GM12878 (cell line): Measurements from ENCODE around the gene HMG20B. TPM values are rescaled to one million over a fixed set of nuclear protein-coding genes. Genes with fewer than 3 reads are reported as not detected.

Experiments used
- ATAC-seq: fragments of 200-7000 bp; cut with Tn5 transposase; 3 replicates; pipeline ENCODE4 v1.9.1; 2020; ENCODE audit warnings: mild to moderate bottlenecking, moderate library complexity
- BruUV-seq: library from RNA; stranded (reverse); fragments of 400-500 nt; replicated peaks from 2 replicates; lab custom pipeline; 2021; lab: Mats Ljungman, UMichigan
- CTCF ChIA-PET: fragments of 300-600 bp; sonication (Branson Sonifier 250); formaldehyde crosslinking; extraction: SDS; loops from one replicate; lab custom pipeline; 2021; ENCODE audit warnings: inconsistent platforms; lab: Yijun Ruan, JAX
- POLR2A ChIA-PET: fragments of 350-600 bp; formaldehyde crosslinking; extraction: SDS; loops from one replicate; lab custom pipeline; 2021; ENCODE audit warnings: inconsistent platforms; lab: Charles Lee
- RAD21 ChIA-PET: fragments of 300-600 bp; sonication (Branson Sonifier 250); formaldehyde crosslinking; loops from one replicate; lab custom pipeline; 2023; ENCODE audit warnings: antibody characterized with exemption; ENCODE audit not compliant: unreplicated experiment; lab: Charles Lee
- SMC1A ChIA-PET: fragments of 300-600 bp; sonication (Branson Sonifier 250); formaldehyde crosslinking; loops from one replicate; lab custom pipeline; 2023; ENCODE audit not compliant: unreplicated experiment, uncharacterized antibody; lab: Charles Lee
- DNase-seq: peaks from one replicate; pipeline ENCODE4 v3.0.0-alpha.2; 2011; ENCODE audit warnings: low read depth, low spot score
- FAIRE-seq: peaks from 3 replicates; lab custom pipeline; 2011; peaks lifted over from hg19 to GRCh38; lab: Jason Lieb, UNC
- H2AFZ ChIP-seq: 2 replicates; pipeline ENCODE4 v1.6.0; 2011; ENCODE audit warnings: low read depth, low read length, control low read depth; ENCODE audit not compliant: control insufficient read depth
- H3K27ac ChIP-seq: 2 replicates; pipeline ENCODE4 v1.5.1; 2011; ENCODE audit warnings: control low read depth; ENCODE audit not compliant: control insufficient read depth, insufficient read depth
- H3K27me3 ChIP-seq, 2 experiments: replicated peaks in 1 of 2; 2 replicates each; pipeline versions ENCODE4 v1.6.0 to v1.6.1; 2011; ENCODE audit warnings: low read length in 1 of 2; ENCODE audit not compliant: control insufficient read depth in 2 of 2, insufficient read depth in 2 of 2
- H3K36me3 ChIP-seq, 2 experiments: 2 replicates each; pipeline ENCODE4 v1.5.1; 2011; ENCODE audit warnings: low read length in 1 of 2; ENCODE audit not compliant: control insufficient read depth in 2 of 2, insufficient read depth in 2 of 2
- H3K4me1 ChIP-seq: 2 replicates; pipeline ENCODE4 v1.6.1; 2011; ENCODE audit warnings: mild to moderate bottlenecking, low read length, moderate library complexity, mixed read lengths; ENCODE audit not compliant: control insufficient read depth, insufficient read depth
- H3K4me2 ChIP-seq: 2 replicates; pipeline ENCODE4 v1.6.0; 2011; ENCODE audit warnings: control low read depth; ENCODE audit not compliant: control insufficient read depth, insufficient read depth
- H3K4me3 ChIP-seq: fragments of 200-600 bp; sonication (generic); 2 replicates; pipeline ENCODE4 v1.5.1; 2016
- H3K79me2 ChIP-seq: 2 replicates; pipeline ENCODE4 v1.6.0; 2011; ENCODE audit warnings: low read length; ENCODE audit not compliant: control insufficient read depth, insufficient read depth
- H3K9ac ChIP-seq: 2 replicates; pipeline ENCODE4 v1.8.0; 2011; ENCODE audit warnings: low read length, control low read depth, mixed read lengths; ENCODE audit not compliant: control insufficient read depth, insufficient read depth
- H3K9me3 ChIP-seq: replicated peaks from 3 replicates; pipeline ENCODE4 v1.5.1; 2011; ENCODE audit warnings: mild to moderate bottlenecking, low read length; ENCODE audit not compliant: control insufficient read depth, insufficient read depth
- H4K20me1 ChIP-seq: 2 replicates; pipeline ENCODE4 v1.6.0; 2011; ENCODE audit not compliant: control insufficient read depth, insufficient read depth
- HDAC6 ChIP-seq: fragments of 200-600 bp; sonication (generic); IDR thresholded peaks from one replicate; pipeline ENCODE4 v1.8.0; 2017; ENCODE audit warnings: antibody characterized with exemption; ENCODE audit not compliant: unreplicated experiment
- NFIC ChIP-seq: IDR thresholded peaks from 2 replicates; pipeline ENCODE4 v1.6.1; 2012; ENCODE audit warnings: low read depth, mild to moderate bottlenecking, inconsistent platforms, low read length, moderate library complexity
- NFYA ChIP-seq: IDR thresholded peaks from 2 replicates; pipeline ENCODE4 v1.6.1; 2011; ENCODE audit warnings: low read depth, mild to moderate bottlenecking, low read length, improper control_type of control experiment, borderline replicate concordance
- PAX8 ChIP-seq: fragments of 450-650 bp; IDR thresholded peaks from 2 replicates; pipeline ENCODE4 v1.6.1; 2017; ENCODE audit warnings: mild to moderate bottlenecking, moderate library complexity
- POLR2AphosphoS2 ChIP-seq: IDR thresholded peaks from 2 replicates; pipeline ENCODE4 v1.6.1; 2011; ENCODE audit warnings: low read depth, mild to moderate bottlenecking, low read length, improper control_type of control experiment, moderate library complexity
- RB1 ChIP-seq: fragments of 450-650 bp; formaldehyde crosslinking; IDR thresholded peaks from 2 replicates; pipeline ENCODE4 v1.6.1; 2017; ENCODE audit warnings: mild to moderate bottlenecking, borderline replicate concordance
- SKIL ChIP-seq: fragments of 450-650 bp; IDR thresholded peaks from 2 replicates; pipeline ENCODE4 v1.6.1; 2017; ENCODE audit warnings: mild to moderate bottlenecking, low read depth, inconsistent platforms; ENCODE audit not compliant: poor library complexity, severe bottlenecking
- SMARCA5 ChIP-seq: fragments of 450-650 bp; IDR thresholded peaks from 2 replicates; pipeline ENCODE4 v1.6.1; 2017; ENCODE audit warnings: mild to moderate bottlenecking
- SUPT20H ChIP-seq: IDR thresholded peaks from 2 replicates; pipeline ENCODE4 v1.6.1; 2011; ENCODE audit warnings: low read depth, mild to moderate bottlenecking, low read length, moderate library complexity, borderline replicate concordance; ENCODE audit not compliant: control insufficient read depth
- TCF12 ChIP-seq: IDR thresholded peaks from 2 replicates; pipeline ENCODE4 v1.6.1; 2011; ENCODE audit warnings: low read depth, mild to moderate bottlenecking, low read length
- ZZZ3 ChIP-seq: IDR thresholded peaks from 2 replicates; pipeline ENCODE4 v1.6.1; 2011; ENCODE audit warnings: low read depth; ENCODE audit not compliant: control insufficient read depth, insufficient read length
- WGBS: methylation state at CpG from one replicate; pipeline ENCODE4 v1.1.6; 2016; ENCODE audit warnings: low lambda C conversion rate; ENCODE audit not compliant: insufficient replicate concordance, insufficient coverage; ENCODE audit errors: missing lambda C conversion rate; 5-methylcytosine and 5-hydroxymethylcytosine counted together
- in situ Hi-C: fragments of 300-500 bp; cut with MboI; formaldehyde crosslinking; loops from 9 replicates; pipeline ENCODE4 v1.14.3; 2018; ENCODE audit warnings: mixed read lengths
- intact Hi-C: fragments of 100-400 bp; cut with micrococcal nuclease; formaldehyde crosslinking; loops from one replicate; pipeline ENCODE4 v1.14.2; 2022; ENCODE audit not compliant: unreplicated experiment
- polyA plus RNA-seq, 11 experiments: library from polyadenylated mRNA; depleted of rRNA in 4 of 11; unstranded in 6 of 11; stranded (reverse) in 5 of 11; fragments of >200 nt; fragmentation: Nextera tagmentation in 4 of 11; fragmentation: Illumina TruSeq in 1 of 11; extraction: Ambion mirVana in 4 of 11; extraction: Trizol in 1 of 11; gene quantifications; 1 replicate in 1 of 11; 2 replicates in 10 of 11; pipeline versions ENCODE4 v1.2.1 to v1.2.3, GENCODE V29; 2011 to 2016; ENCODE audit warnings: inconsistent platforms in 2 of 11, missing spikeins in 2 of 11, low read depth in 1 of 11
- total RNA-seq, 4 experiments: library from RNA; depleted of rRNA in 3 of 4; stranded (reverse); fragments of >200 nt in 3 of 4; fragmentation: Illumina TruSeq in 1 of 4; extraction: Trizol in 1 of 4; gene quantifications; 2 replicates each; pipeline versions ENCODE4 v1.2.1 to v1.2.3, GENCODE V29; 2013 to 2021
- TF ChIP-seq, protein P1 (sequence below): fragments of 450-650 bp; formaldehyde crosslinking; IDR thresholded peaks from 2 replicates; pipeline ENCODE4 v1.5.0; 2022; ENCODE audit warnings: mild to moderate bottlenecking, missing genetic modification characterization
- TF ChIP-seq, protein P2 (sequence below): fragments of 450-650 bp; IDR thresholded peaks from 2 replicates; pipeline ENCODE4 v1.6.1; 2018; ENCODE audit warnings: mild to moderate bottlenecking, low read depth, moderate library complexity; ENCODE audit not compliant: partially characterized antibody

Gene HMG20B
- total and polyA plus RNA-seq, 10 of the 15 experiments (the other 5 are each of a cell fraction or from before 2014, with no cell fraction given), result 0.37 to 92.7 (median 47.0) TPM

DNA sequence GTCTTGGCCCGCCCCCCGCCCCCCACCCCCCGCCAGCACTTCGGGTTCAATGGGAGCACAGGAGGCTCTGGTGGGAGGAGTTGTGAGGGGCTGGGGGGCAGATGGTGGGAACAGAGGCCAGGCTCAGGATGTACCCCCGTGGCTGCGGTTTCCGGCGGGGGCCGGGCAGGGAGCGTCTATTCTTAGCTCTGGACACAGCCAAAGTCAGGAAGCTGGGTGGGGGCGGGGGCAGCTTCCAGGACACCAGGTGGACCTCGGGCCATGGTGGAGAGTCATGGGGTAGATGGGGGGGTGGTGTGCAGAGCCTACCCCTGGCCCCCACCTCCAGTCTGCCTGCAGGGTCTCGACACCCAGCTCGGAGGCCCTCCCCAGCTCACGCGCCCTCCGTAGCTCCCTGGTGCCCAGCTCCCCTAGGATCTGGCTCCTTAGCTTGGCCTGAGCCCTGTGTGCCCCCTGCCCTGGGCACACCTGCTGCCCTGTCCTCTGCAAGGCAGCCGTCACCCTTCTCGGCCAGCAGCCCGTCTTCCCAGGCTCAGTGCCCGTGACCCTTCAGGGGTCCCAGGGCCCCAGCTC, 36.1 kb downstream of the HMG20B start:
- Histone ChIP-seq H3K36me3 (peaks cover 0 to 8% of the 10 kb centered on the region in 2 experiments; a peak in 3 of 4 replicates), H2AFZ (no peak overlapping the region), H3K9ac (no peak overlapping the region), H3K4me3 (no peak overlapping the region), H3K79me2 (no peaks in the 10 kb centered on the region), H3K9me3 (no peaks in the 10 kb centered on the region)
- FAIRE-seq, result no peak
- no TSS peak for BruUV-seq
- RAD21 ChIA-PET, result interaction anchor here (0.5 to 0.6 kb wide), 2 partner anchors 52 to 144 kb away, joined by 3 read pairs; no protein-coding TSS in a partner anchor
- WGBS, result 13% methylated on average over 15 of the region's 21 CpGs
- no peak for DNase-seq
- no peak for TF ChIP-seq TCF12
- TF ChIP-seq NFYA, result no peak
- TF ChIP-seq, protein P1, sequence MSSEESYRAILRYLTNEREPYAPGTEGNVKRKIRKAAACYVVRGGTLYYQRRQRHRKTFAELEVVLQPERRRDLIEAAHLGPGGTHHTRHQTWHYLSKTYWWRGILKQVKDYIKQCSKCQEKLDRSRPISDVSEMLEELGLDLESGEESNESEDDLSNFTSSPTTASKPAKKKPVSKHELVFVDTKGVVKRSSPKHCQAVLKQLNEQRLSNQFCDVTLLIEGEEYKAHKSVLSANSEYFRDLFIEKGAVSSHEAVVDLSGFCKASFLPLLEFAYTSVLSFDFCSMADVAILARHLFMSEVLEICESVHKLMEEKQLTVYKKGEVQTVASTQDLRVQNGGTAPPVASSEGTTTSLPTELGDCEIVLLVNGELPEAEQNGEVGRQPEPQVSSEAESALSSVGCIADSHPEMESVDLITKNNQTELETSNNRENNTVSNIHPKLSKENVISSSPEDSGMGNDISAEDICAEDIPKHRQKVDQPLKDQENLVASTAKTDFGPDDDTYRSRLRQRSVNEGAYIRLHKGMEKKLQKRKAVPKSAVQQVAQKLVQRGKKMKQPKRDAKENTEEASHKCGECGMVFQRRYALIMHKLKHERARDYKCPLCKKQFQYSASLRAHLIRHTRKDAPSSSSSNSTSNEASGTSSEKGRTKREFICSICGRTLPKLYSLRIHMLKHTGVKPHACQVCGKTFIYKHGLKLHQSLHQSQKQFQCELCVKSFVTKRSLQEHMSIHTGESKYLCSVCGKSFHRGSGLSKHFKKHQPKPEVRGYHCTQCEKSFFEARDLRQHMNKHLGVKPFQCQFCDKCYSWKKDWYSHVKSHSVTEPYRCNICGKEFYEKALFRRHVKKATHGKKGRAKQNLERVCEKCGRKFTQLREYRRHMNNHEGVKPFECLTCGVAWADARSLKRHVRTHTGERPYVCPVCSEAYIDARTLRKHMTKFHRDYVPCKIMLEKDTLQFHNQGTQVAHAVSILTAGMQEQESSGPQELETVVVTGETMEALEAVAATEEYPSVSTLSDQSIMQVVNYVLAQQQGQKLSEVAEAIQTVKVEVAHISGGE, result no peak
- no peak for TF ChIP-seq PAX8
- TF ChIP-seq POLR2AphosphoS2, result no peak
- TF ChIP-seq, protein P2, sequence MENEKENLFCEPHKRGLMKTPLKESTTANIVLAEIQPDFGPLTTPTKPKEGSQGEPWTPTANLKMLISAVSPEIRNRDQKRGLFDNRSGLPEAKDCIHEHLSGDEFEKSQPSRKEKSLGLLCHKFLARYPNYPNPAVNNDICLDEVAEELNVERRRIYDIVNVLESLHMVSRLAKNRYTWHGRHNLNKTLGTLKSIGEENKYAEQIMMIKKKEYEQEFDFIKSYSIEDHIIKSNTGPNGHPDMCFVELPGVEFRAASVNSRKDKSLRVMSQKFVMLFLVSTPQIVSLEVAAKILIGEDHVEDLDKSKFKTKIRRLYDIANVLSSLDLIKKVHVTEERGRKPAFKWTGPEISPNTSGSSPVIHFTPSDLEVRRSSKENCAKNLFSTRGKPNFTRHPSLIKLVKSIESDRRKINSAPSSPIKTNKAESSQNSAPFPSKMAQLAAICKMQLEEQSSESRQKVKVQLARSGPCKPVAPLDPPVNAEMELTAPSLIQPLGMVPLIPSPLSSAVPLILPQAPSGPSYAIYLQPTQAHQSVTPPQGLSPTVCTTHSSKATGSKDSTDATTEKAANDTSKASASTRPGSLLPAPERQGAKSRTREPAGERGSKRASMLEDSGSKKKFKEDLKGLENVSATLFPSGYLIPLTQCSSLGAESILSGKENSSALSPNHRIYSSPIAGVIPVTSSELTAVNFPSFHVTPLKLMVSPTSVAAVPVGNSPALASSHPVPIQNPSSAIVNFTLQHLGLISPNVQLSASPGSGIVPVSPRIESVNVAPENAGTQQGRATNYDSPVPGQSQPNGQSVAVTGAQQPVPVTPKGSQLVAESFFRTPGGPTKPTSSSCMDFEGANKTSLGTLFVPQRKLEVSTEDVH, result no peak
- no peak for TF ChIP-seq RB1
- TF ChIP-seq SKIL, result no peak
- no peak for TF ChIP-seq ZZZ3
- TF ChIP-seq NFIC, result no peak
- TF ChIP-seq SMARCA5, result no peak
- no peak for TF ChIP-seq SUPT20H
- no peak for TF ChIP-seq HDAC6
- TF ChIP-seq, all 136 proteins: peak for 0
- H3K27me3 ChIP-seq, result no peaks in the 10 kb centered on the region
- no peak overlapping the region for H3K27ac ChIP-seq
- no peak for ATAC-seq
- peaks cover 12% of the 10 kb centered on the region for H3K4me1 ChIP-seq
- POLR2A ChIA-PET, result interaction anchor here (1.1 kb wide), 1 partner anchor 18 kb away, joined by 3 read pairs; no protein-coding TSS in a partner anchor
- no peaks in the 10 kb centered on the region for H4K20me1 ChIP-seq
- intact Hi-C loops (loop anchor here (5.0 kb wide), 1 partner anchor 37 kb away; the partner anchor contains the start of gene HMG20B), in situ Hi-C loops (no loop called here)
- SMC1A ChIA-PET, result interaction anchor here (1.2 kb wide), 1 partner anchor 17 kb away, joined by 3 read pairs; no protein-coding TSS in a partner anchor
- CTCF ChIA-PET, result interaction anchor here (1.4 to 2.4 kb wide), 2 partner anchors 23 to 63 kb away, joined by 4 to 8 read pairs; partner anchors contain the start of gene GIPC3
- no peak overlapping the region for H3K4me2 ChIP-seq
